Fibroblast of the conjunctiva (primary cell): ENCODE measurements around the gene SCAP.

Experiments
- DNase-seq: peaks from one replicate; pipeline ENCODE4 v3.0.0-alpha.2; 2010; ENCODE audit warnings: low read depth

Gene SCAP

GRCh38 chr3:47430606-47431005, 45.1 kb downstream of the SCAP start:
- DNase-seq = no peak

- no peak for DNase-seq
These were observed 46.1 kb downstream of the SCAP start for GRCh38 chr3:47429476-47430270.

- DNase-seq = no peak
These were observed 47.1 kb downstream of the SCAP start for GRCh38 chr3:47428662-47429061.

GRCh38 chr3:47427866-47428265, 47.9 kb downstream of the SCAP start:
- no peak for DNase-seq

GRCh38 chr3:47425959-47426358, 49.8 kb downstream of the SCAP start:
- no peak for DNase-seq

- DNase-seq = no peak
These were observed 50.4 kb downstream of the SCAP start for GRCh38 chr3:47425383-47425778.

- DNase-seq = no peak
These were observed 51.0 kb downstream of the SCAP start for GRCh38 chr3:47424434-47425382.

- DNase-seq = no peak
These were observed 52.1 kb downstream of the SCAP start for GRCh38 chr3:47423548-47424145.

GRCh38 chr3:47422743-47423142, 53.0 kb downstream of the SCAP start:
- no peak for DNase-seq

- no peak for DNase-seq
These were observed 53.7 kb downstream of the SCAP start for GRCh38 chr3:47421741-47422649.

GRCh38 chr3:47420511-47421484, 54.9 kb downstream of the SCAP start:
- peak; percentile 80 for DNase-seq

- DNase-seq = no peak
These were observed 55.7 kb downstream of the SCAP start for GRCh38 chr3:47420044-47420430.

- no peak for DNase-seq
These were observed 56.4 kb downstream of the SCAP start for GRCh38 chr3:47419083-47420043.

- no peak for DNase-seq
These were observed 57.3 kb downstream of the SCAP start for GRCh38 chr3:47418167-47419082.

GRCh38 chr3:47416041-47416440, 59.7 kb downstream of the SCAP start:
- no peak for DNase-seq

- DNase-seq = no peak
These were observed 60.8 kb downstream of the SCAP start for GRCh38 chr3:47414666-47415587.

- DNase-seq = no peak
These were observed 61.6 kb downstream of the SCAP start for GRCh38 chr3:47414161-47414564.
